Fibroblast of lung (primary cell): ENCODE results near the gene TNS2. TPM values are rescaled to one million over a fixed set of nuclear protein-coding genes. Genes with fewer than 3 reads are reported as not detected.

Experiments
- DNase-seq, 2 donors: peaks; one replicate each; pipeline versions ENCODE4 v3.0.0 to v3.0.0-alpha.2; 2010; ENCODE audit warnings: low read depth in 2 of 2
- H2AFZ ChIP-seq: 2 replicates; pipeline ENCODE4 v1.5.1; 2012; ENCODE audit warnings: low read length, control low read depth, inconsistent platforms
- H3K27ac ChIP-seq: 2 replicates; pipeline ENCODE4 v1.5.1; 2011; ENCODE audit warnings: low read length, control low read depth; ENCODE audit not compliant: insufficient read depth
- H3K27me3 ChIP-seq: 2 replicates; pipeline ENCODE4 v1.5.1; 2011; ENCODE audit warnings: mild to moderate bottlenecking, low read length; ENCODE audit not compliant: control insufficient read depth, insufficient read depth
- H3K36me3 ChIP-seq: 2 replicates; pipeline ENCODE4 v1.5.1; 2011; ENCODE audit warnings: low read length; ENCODE audit not compliant: control insufficient read depth, insufficient read depth
- H3K4me1 ChIP-seq: 2 replicates; pipeline ENCODE4 v1.5.1; 2011; ENCODE audit warnings: low read length; ENCODE audit not compliant: control insufficient read depth, insufficient read depth; ENCODE audit errors: extremely low read depth
- H3K4me2 ChIP-seq: 2 replicates; pipeline ENCODE4 v1.5.1; 2011; ENCODE audit warnings: low read length, control low read depth; ENCODE audit not compliant: insufficient read depth; ENCODE audit errors: extremely low read depth
- H3K4me3 ChIP-seq, 4 experiments: fragments of 200-600 bp in 1 of 4; sonication (generic) in 1 of 4; replicated peaks in 1 of 4; 2 replicates each; pipeline ENCODE4 v1.5.1; 2011 to 2016; ENCODE audit warnings: low read length in 4 of 4, low read depth in 3 of 4, mild to moderate bottlenecking in 3 of 4, control low read depth in 2 of 4, inconsistent platforms in 1 of 4, mixed read lengths in 1 of 4; ENCODE audit not compliant: insufficient read depth in 1 of 4; ENCODE audit errors: control extremely low read depth in 1 of 4
- H3K79me2 ChIP-seq: 2 replicates; pipeline ENCODE4 v1.5.1; 2012; ENCODE audit warnings: mild to moderate bottlenecking, low read length, inconsistent platforms; ENCODE audit not compliant: control insufficient read depth, insufficient read depth
- H3K9ac ChIP-seq: 2 replicates; pipeline ENCODE4 v1.5.1; 2011; ENCODE audit warnings: mild to moderate bottlenecking, low read length, control low read depth; ENCODE audit not compliant: insufficient read depth
- H3K9me3 ChIP-seq: 2 replicates; pipeline ENCODE4 v1.5.1; 2012; ENCODE audit warnings: low read depth, low read length; ENCODE audit not compliant: control insufficient read depth, insufficient read depth
- H4K20me1 ChIP-seq: 2 replicates; pipeline ENCODE4 v1.5.1; 2011; ENCODE audit warnings: low read length; ENCODE audit not compliant: control insufficient read depth, insufficient read depth; ENCODE audit errors: extremely low read depth
- CTCF ChIP-seq, 2 donors: IDR thresholded peaks in 1 of 2; conservative IDR thresholded peaks in 1 of 2; 1 replicate in 1 of 2; 2 replicates in 1 of 2; pipeline ENCODE4 v1.5.1; 2011 to 2012; ENCODE audit warnings: low read length in 2 of 2, control low read depth in 1 of 2, inconsistent platforms in 1 of 2, low read depth in 1 of 2, mild to moderate bottlenecking in 1 of 2
- EZH2 ChIP-seq: IDR thresholded peaks from 2 replicates; pipeline ENCODE4 v1.5.1; 2012; ENCODE audit warnings: low read length, control low read depth, mild to moderate bottlenecking; ENCODE audit errors: missing control alignments
- polyA plus RNA-seq, 2 donors: library from polyadenylated mRNA; depleted of rRNA in 1 of 2; stranded (reverse) in 1 of 2; unstranded in 1 of 2; fragments of >200 nt; gene quantifications; 2 replicates each; pipeline ENCODE4 v1.2.1, GENCODE V29; 2011 to 2012; ENCODE audit warnings: missing spikeins in 1 of 2
- total RNA-seq: library from RNA; depleted of rRNA; stranded (reverse); fragments of >200 nt; gene quantifications from 2 replicates; pipeline ENCODE4 v1.2.1, GENCODE V29; 2014

The TNS2 gene
- total and polyA plus RNA-seq, 2 donors (not counting 1 experiment from before 2014, with no cell fraction given): 35.3 to 60.6 TPM

GRCh38 chr12:53082637-53083175 is 32.8 kb downstream of the TNS2 start:
- no peak overlapping the region for H3K9ac ChIP-seq

GRCh38 chr12:53086361-53086760 is 36.5 kb downstream of the TNS2 start:
- no peak for DNase-seq
- Histone ChIP-seq H3K9me3 (no peaks in the 10 kb centered on the region), H3K4me2 (no peak overlapping the region), H3K27ac (no peak overlapping the region), H3K27me3 (no peaks in the 10 kb centered on the region), H3K4me1 (no peaks in the 10 kb centered on the region), H2AFZ (no peak overlapping the region), H3K79me2 (no peaks in the 10 kb centered on the region), H3K4me3 (no peak overlapping the region), H3K9ac (no peak overlapping the region), H3K36me3 (no peaks in the 10 kb centered on the region), H4K20me1 (no peaks in the 10 kb centered on the region)
- TF ChIP-seq CTCF (conservative IDR thresholded peaks at IDR 0.05 in 1 of 2, IDR thresholded peaks at IDR 0.05 in 1 of 2; ENCODE audit: low read depth in 1 of 2, low read length in 2 of 2) (no peak), EZH2 (no peak)

More at GRCh38 chr12:53082637-53083175, 32.8 kb downstream of the TNS2 start:
- no peak for DNase-seq
- Histone ChIP-seq H3K4me2 (no peak overlapping the region), H3K9me3 (no peaks in the 10 kb centered on the region), H4K20me1 (no peaks in the 10 kb centered on the region), H3K4me1 (peaks cover 9% of the 10 kb centered on the region), H3K36me3 (no peaks in the 10 kb centered on the region), H3K27ac (no peak overlapping the region), H2AFZ (no peak overlapping the region), H3K27me3 (no peaks in the 10 kb centered on the region), H3K4me3 (no peak overlapping the region), H3K79me2 (peaks cover 4% of the 10 kb centered on the region)
- TF ChIP-seq CTCF (conservative IDR thresholded peaks at IDR 0.05 in 1 of 2, IDR thresholded peaks at IDR 0.05 in 1 of 2; ENCODE audit: low read depth in 1 of 2, low read length in 2 of 2) (no peak), EZH2 (no peak)

GRCh38 chr12:53090105-53090504 is 40.2 kb downstream of the TNS2 start:
- H3K4me1 ChIP-seq: peaks cover 3% of the 10 kb centered on the region
- H3K4me3 ChIP-seq: no peak overlapping the region
- TF ChIP-seq CTCF (conservative IDR thresholded peaks at IDR 0.05 in 1 of 2, IDR thresholded peaks at IDR 0.05 in 1 of 2; ENCODE audit: low read depth in 1 of 2, low read length in 2 of 2) (no peak), EZH2 (no peak)
- no peak overlapping the region for H3K27ac ChIP-seq
- no peaks in the 10 kb centered on the region for H3K36me3 ChIP-seq
- no peak overlapping the region for H3K4me2 ChIP-seq
- H4K20me1 ChIP-seq: no peaks in the 10 kb centered on the region
- H3K27me3 ChIP-seq: no peaks in the 10 kb centered on the region
- H3K9me3 ChIP-seq: no peaks in the 10 kb centered on the region
- no peaks in the 10 kb centered on the region for H3K79me2 ChIP-seq
- H3K9ac ChIP-seq: no peak overlapping the region
- DNase-seq: no peak
- no peak overlapping the region for H2AFZ ChIP-seq
